GM20000 (cell line): Measurements from ENCODE around the gene PLXNC1.

Experiments used
- DNase-seq: peaks from one replicate; pipeline ENCODE4 v3.0.0; 2012; ENCODE audit warnings: low spot score
- CTCF ChIP-seq: IDR thresholded peaks from 2 replicates; pipeline ENCODE4 v1.5.1; 2012; ENCODE audit warnings: mild to moderate bottlenecking, control low read depth; ENCODE audit errors: extremely low read depth, missing control alignments

The PLXNC1 gene

GRCh38 chr12:94143951-94144350, 4.4 kb upstream of the PLXNC1 start:
- TF ChIP-seq CTCF: no peak

GRCh38 chr12:94144781-94145180, 3.6 kb upstream of the PLXNC1 start:
- no peak for TF ChIP-seq CTCF

More at GRCh38 chr12:94143951-94144350, 4.4 kb upstream of the PLXNC1 start:
- DNase-seq: no peak

GRCh38 chr12:94145191-94145983, 3.0 kb upstream of the PLXNC1 start:
- peak; percentile 55 for DNase-seq
- no peak for TF ChIP-seq CTCF

More at GRCh38 chr12:94144781-94145180, 3.6 kb upstream of the PLXNC1 start:
- no peak for DNase-seq

GRCh38 chr12:94146166-94146936, 2.0 kb upstream of the PLXNC1 start:
- DNase-seq: no peak
- TF ChIP-seq CTCF: no peak

- no peak for TF ChIP-seq CTCF
- DNase-seq: peak; percentile 32
Observed at GRCh38 chr12:94147387-94147990, 888 bp upstream of the PLXNC1 start.

GRCh38 chr12:94148739-94149118, 352 bp downstream of the PLXNC1 start:
- no peak for DNase-seq
- TF ChIP-seq CTCF: no peak

- TF ChIP-seq CTCF: peak; percentile 81
- peak; percentile 90 for DNase-seq
Observed at GRCh38 chr12:94149119-94149780, 873 bp downstream of the PLXNC1 start.
